Activated gamma-delta T cell treated with Interleukin-2 at 50 U/mL for 16 hours (primary cell): Measurements from ENCODE around the gene OPCML.

Experiments
- DNase-seq: peaks from one replicate; pipeline ENCODE4 v3.0.0-alpha.2; 2020

OPCML gene

DNA sequence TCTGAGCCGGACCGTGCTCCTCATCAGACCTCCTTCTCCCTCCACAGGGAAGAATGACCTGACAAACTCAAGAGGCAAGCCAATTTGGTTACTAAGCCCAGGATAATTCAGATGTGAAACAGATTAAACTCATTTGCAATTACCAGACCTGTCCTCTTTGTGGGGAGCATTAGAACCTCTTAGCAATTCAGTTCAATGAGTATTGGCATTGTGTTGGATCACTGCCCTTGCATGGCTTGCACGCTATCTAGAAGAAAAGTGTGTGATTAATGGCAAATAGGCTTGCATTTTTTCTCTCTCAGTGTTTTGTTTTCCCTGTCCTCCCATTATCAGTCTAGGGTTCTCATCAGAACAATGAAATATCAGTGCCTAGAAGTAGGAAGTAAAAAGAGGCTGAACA lies 365.6 kb downstream of the OPCML start:
- DNase-seq: no peak

DNA sequence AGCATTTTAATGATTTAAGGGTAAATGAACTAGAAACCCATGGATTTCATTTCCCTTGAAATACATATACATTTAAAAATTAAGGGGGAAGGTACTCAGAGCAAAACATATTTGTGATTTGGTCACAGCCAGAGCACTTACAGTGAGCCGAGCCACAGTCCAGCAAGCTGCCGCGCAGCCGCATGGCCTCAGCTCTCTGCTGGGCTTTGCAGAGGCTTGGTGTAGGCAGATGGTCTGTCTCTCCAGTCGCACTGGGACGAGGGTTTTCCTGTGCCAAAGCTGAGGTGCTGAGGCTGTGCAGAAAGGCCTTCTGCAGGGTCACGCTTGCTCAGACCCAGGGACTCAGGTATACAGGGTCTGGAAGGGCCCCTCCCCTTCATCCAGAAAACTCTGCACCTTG lies 367.3 kb downstream of the OPCML start:
- no peak for DNase-seq

GRCh38 chr11:133163463-133164419 lies 368.6 kb downstream of the OPCML start:
- DNase-seq: no peak

- no peak for DNase-seq
Measured at GRCh38 chr11:133162227-133162626, 370.1 kb downstream of the OPCML start.

- DNase-seq: no peak
Measured at GRCh38 chr11:133160754-133161153, 371.5 kb downstream of the OPCML start.

GRCh38 chr11:133156986-133157745 lies 375.1 kb downstream of the OPCML start:
- no peak for DNase-seq

GRCh38 chr11:133154781-133155180 lies 377.5 kb downstream of the OPCML start:
- DNase-seq: no peak

DNA sequence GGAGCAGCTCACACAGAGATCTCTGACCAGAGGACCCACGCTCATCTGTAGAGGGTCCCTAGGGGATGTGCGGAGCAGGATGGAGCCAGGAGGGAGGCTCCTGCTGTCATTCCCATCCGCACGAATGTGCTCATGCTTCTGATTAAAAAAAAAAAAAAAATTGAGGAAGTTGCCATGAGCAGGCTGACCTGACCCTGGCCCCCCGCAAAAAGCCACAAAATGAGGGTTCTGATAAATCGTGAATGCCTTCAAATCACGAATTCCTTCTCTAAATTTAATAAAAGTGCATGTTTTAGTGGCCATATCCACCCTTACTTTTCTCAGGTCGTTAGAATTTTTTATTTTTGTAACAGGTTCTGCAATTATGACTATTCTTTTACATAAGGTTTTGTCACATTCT lies 378.2 kb downstream of the OPCML start:
- DNase-seq: no peak

DNA sequence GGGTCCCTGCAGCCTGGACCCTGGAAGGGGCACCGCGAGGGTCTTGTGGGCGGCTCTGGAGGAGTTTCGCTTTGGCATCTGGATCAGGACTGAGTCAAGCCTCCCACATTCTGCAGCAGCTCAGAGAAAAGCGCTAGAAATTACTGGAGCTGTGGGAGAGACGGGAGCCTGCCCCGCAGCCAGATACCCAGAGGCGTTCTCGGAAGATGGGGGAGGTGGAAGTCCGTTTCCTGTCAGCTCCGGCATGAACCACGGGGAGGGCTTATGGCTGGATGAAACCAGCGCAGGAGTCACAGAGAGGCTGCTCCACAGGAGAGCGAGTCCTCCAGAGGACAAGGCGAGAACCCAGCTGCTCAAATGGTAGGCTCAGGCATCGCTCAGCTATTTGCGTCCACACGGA lies 379.3 kb downstream of the OPCML start:
- no peak for DNase-seq

- no peak for DNase-seq
Measured at GRCh38 chr11:133149698-133150097, 382.6 kb downstream of the OPCML start.

- no peak for DNase-seq
Measured at GRCh38 chr11:133147625-133148024, 384.7 kb downstream of the OPCML start.

- no peak for DNase-seq
Measured at GRCh38 chr11:133146697-133147306, 385.5 kb downstream of the OPCML start.

- DNase-seq: no peak
Measured at GRCh38 chr11:133137939-133138338, 394.4 kb downstream of the OPCML start.

- no peak for DNase-seq
Measured at GRCh38 chr11:133137270-133137669, 395.0 kb downstream of the OPCML start.

GRCh38 chr11:133136376-133136775 lies 395.9 kb downstream of the OPCML start:
- no peak for DNase-seq

- DNase-seq: peak; percentile 6
Measured at GRCh38 chr11:133134314-133135173, 397.8 kb downstream of the OPCML start.

DNA sequence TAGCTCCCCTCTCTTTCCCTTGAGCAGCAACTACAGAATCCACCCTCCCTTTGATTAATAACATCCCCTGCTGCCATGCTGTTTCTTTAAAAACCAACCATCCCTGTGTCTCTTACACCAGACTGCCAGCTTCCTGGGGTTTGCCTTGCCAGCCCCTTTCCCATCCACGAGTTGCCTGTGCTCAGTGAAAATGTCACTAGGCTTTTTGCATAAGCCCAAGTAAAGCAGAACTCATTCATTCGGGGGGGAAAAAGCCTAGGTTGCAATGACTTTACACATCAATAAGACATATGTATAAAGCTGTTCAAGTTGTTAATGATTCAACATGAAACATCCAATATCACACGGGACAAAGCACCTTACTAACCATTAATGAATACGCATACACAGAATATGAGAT lies 398.7 kb downstream of the OPCML start:
- no peak for DNase-seq

GRCh38 chr11:133133050-133133449 lies 399.3 kb downstream of the OPCML start:
- DNase-seq: no peak

DNA sequence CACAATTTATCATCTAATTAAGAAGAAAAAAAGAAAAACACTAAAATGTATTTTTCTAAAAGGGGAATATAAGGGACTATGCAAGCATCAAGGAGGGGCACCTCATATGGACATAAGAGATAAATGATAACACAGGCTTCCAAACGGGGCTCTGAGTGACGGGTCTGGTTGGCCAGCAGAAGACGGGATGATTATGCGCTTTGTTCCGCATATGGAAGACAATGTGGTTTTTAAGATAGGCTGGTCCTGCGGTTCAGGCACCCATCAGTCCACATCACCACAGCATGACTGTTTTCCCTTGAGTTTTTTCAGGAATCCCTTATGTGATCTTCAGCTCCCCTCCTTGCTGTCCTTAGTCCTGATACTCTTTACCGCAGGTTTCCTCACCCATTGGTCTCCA lies 404.6 kb downstream of the OPCML start:
- DNase-seq: no peak

DNA sequence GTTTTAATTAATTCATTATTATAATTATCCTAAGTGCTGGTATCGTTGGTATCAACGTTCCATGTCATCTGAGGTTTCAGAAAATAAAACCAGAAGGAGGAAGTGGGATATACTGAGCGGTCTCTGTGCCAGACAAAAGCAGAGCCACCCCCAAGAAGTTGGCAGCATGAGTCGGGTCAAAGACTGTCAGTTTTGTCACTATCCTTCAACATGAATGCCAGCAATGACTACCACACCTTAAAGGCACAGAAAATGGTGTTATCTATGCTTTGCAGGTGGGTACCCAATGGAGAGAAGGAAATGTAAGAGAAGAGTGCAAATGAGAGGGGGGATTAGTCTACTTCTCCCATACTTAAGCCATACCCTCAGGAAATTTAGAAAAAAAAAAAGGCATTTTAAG lies 408.5 kb downstream of the OPCML start:
- DNase-seq: no peak

DNA sequence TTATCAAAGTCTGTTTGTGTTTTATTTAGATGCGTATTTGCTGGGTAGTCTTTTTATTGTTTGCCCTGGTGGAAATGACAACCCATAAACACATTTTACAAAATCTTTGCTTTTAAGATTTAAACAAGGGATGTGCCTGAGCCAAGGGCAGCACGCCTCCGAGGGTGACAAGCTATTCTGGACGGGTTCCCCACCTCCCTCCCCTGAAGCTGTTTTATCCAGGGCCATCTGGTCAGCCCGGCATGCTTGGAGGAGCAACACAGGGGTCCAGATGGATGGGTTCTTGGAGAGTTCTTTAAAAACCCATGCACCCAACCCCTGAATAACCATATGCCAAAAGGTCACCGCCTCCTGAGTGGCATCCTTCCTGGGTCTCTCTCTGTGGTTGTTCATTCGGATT lies 408.9 kb downstream of the OPCML start:
- DNase-seq: no peak

- DNase-seq: no peak
Measured at GRCh38 chr11:133122256-133122655, 410.0 kb downstream of the OPCML start.
